Neuronal stem cell (in vitro differentiated cells): Measurements from ENCODE around the gene ZNF628.

Experiments
- DNase-seq: peaks from one replicate; pipeline ENCODE4 v3.0.0-alpha.2; 2013; ENCODE audit warnings: low spot score
- H2AFZ ChIP-seq: one replicate; pipeline ENCODE4 v1.6.1; 2013; ENCODE audit warnings: mild to moderate bottlenecking, low read length, inconsistent platforms
- H2AK5ac ChIP-seq: 2 replicates; pipeline ENCODE4 v1.6.1; 2013; ENCODE audit warnings: low read depth, mild to moderate bottlenecking, inconsistent platforms, low read length, moderate library complexity, mixed read lengths
- H2BK120ac ChIP-seq: 2 replicates; pipeline ENCODE4 v1.6.1; 2013; ENCODE audit warnings: low read depth, mild to moderate bottlenecking, inconsistent platforms, low read length, moderate library complexity, mixed read lengths
- H2BK12ac ChIP-seq: one replicate; pipeline ENCODE4 v1.6.1; 2013; ENCODE audit warnings: low read length, inconsistent platforms
- H2BK15ac ChIP-seq: 2 replicates; pipeline ENCODE4 v1.6.1; 2013; ENCODE audit warnings: mild to moderate bottlenecking, low read length, inconsistent platforms, mixed read lengths
- H2BK5ac ChIP-seq: one replicate; pipeline ENCODE4 v1.6.1; 2013; ENCODE audit warnings: inconsistent platforms, mild to moderate bottlenecking, low read length, moderate library complexity
- H3K14ac ChIP-seq: one replicate; pipeline ENCODE4 v1.6.1; 2013; ENCODE audit warnings: low read length, inconsistent platforms
- H3K18ac ChIP-seq: 2 replicates; pipeline ENCODE4 v1.6.1; 2013; ENCODE audit warnings: low read length, inconsistent platforms
- H3K23ac ChIP-seq: 2 replicates; pipeline ENCODE4 v1.6.1; 2013; ENCODE audit warnings: low read depth, mild to moderate bottlenecking, mixed read lengths, low read length, inconsistent platforms; ENCODE audit not compliant: poor library complexity
- H3K27ac ChIP-seq: replicated peaks from 3 replicates; pipeline ENCODE4 v1.5.1; 2013; ENCODE audit warnings: low read length, inconsistent platforms
- H3K27me3 ChIP-seq, 3 experiments: 2 replicates each; pipeline ENCODE4 v1.6.1; 2013; ENCODE audit warnings: low read length in 3 of 3, mild to moderate bottlenecking in 2 of 3, inconsistent platforms in 1 of 3, low read depth in 1 of 3, mixed read lengths in 1 of 3, moderate library complexity in 1 of 3; ENCODE audit not compliant: control insufficient read depth in 3 of 3, insufficient read depth in 3 of 3
- H3K36me3 ChIP-seq, 2 donors: replicated peaks in 1 of 2; 2 replicates each; pipeline ENCODE4 v1.6.1; 2013; ENCODE audit warnings: low read length in 2 of 2; ENCODE audit not compliant: control insufficient read depth in 2 of 2, insufficient read depth in 2 of 2
- H3K4ac ChIP-seq: 2 replicates; pipeline ENCODE4 v1.6.1; 2013; ENCODE audit warnings: inconsistent platforms, mild to moderate bottlenecking, low read length, moderate library complexity
- H3K4me1 ChIP-seq, 2 donors: 1 replicate in 1 of 2; 2 replicates in 1 of 2; pipeline ENCODE4 v1.6.1; 2013; ENCODE audit warnings: low read length in 2 of 2, low read depth in 1 of 2; ENCODE audit not compliant: control insufficient read depth in 2 of 2, insufficient read depth in 1 of 2
- H3K4me2 ChIP-seq: one replicate; pipeline ENCODE4 v1.6.1; 2013; ENCODE audit warnings: mild to moderate bottlenecking, low read length, inconsistent platforms; ENCODE audit not compliant: insufficient read depth, poor library complexity, severe bottlenecking
- H3K4me3 ChIP-seq, 2 donors: 2 replicates each; pipeline ENCODE4 v1.5.1; 2013; ENCODE audit warnings: low read length in 2 of 2, mild to moderate bottlenecking in 2 of 2, inconsistent platforms in 1 of 2, moderate library complexity in 1 of 2
- H3K79me1 ChIP-seq: one replicate; pipeline ENCODE4 v1.6.1; 2013; ENCODE audit warnings: low read depth, mild to moderate bottlenecking, inconsistent platforms, low read length, moderate library complexity
- H3K9ac ChIP-seq: one replicate; pipeline ENCODE4 v1.6.1; 2013; ENCODE audit warnings: mild to moderate bottlenecking, low read depth, low read length, inconsistent platforms; ENCODE audit not compliant: poor library complexity
- H3K9me3 ChIP-seq, 2 donors: replicated peaks in 1 of 2; 2 replicates each; pipeline versions ENCODE3 to v1.6.1; 2013; ENCODE audit warnings: low read length in 2 of 2, mild to moderate bottlenecking in 2 of 2, inconsistent platforms in 1 of 2, low read depth in 1 of 2, mixed read lengths in 1 of 2, moderate library complexity in 1 of 2; ENCODE audit not compliant: control insufficient read depth in 2 of 2, insufficient read depth in 1 of 2
- H4K8ac ChIP-seq: one replicate; pipeline ENCODE4 v1.6.1; 2013; ENCODE audit warnings: low read depth, mild to moderate bottlenecking, inconsistent platforms, low read length, moderate library complexity
- H4K91ac ChIP-seq: one replicate; pipeline ENCODE4 v1.6.1; 2013; ENCODE audit warnings: low read length, low read depth, mild to moderate bottlenecking, inconsistent platforms; ENCODE audit not compliant: poor library complexity
- WGBS, 2 donors: extraction: QIAGEN DNeasy Blood & Tissue Kit; methylation state at CpG; one replicate each; pipeline ENCODE4 v1.1.7; 2013; ENCODE audit warnings: missing lambda C conversion rate in 2 of 2, mixed read lengths in 1 of 2; ENCODE audit not compliant: insufficient read length in 2 of 2, insufficient replicate concordance in 1 of 2; ENCODE audit errors: extremely low coverage in 2 of 2; 5-methylcytosine and 5-hydroxymethylcytosine counted together

The ZNF628 gene

DNA sequence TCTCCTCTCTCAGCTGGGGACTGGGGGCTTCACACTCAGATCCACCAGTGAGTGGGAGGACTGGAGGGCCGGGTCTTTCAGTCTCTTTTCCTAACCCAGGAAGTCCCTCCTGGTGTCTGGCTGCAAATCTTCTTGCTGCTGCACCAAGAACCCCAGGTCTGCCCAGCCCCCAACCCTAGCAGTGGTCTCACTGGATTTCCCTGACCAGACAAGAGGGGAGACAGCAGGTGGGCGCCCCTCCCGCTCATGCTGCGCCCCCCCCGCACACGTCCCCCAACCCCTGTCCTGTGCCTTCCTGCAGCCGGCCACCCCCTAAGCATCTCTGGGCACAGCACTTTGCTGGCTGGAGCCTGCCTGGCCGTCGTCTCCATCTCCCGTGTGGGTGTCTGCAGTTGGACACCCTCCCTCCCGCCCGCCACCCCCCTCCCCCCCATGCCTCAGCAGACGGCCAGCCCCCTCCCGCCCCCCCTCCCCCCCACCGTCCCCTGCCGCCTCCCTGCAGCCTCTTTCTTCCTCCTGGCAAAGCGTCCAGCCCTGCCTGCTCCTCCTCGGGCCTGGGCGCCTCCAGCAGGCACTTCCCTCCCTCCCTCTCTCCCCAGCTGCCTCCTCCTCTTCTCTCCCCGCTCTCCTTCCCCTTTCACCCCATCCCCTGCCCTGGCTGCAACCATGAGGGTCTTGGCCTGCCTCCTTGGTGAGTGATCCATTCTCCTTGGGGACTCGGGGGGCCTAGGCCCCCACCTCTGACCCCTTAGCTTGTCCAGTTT, 11.7 kb downstream of the ZNF628 start, which contains the start of gene SSC5D:
Gene SSC5D (plus strand): TSS at position 513 of the 764 bp plus-strand sequence. CDS start 154 bp downstream, at position 667.
- peaks cover 12% of the 10 kb centered on the region for H3K79me1 ChIP-seq
- H2AK5ac ChIP-seq, result peak within 1 kb of the TSS; percentile 97
- H3K4ac ChIP-seq, result peak within 1 kb of the TSS; percentile 76
- no peak within 1 kb of the TSS for H2BK15ac ChIP-seq
- H3K27me3 ChIP-seq, result no peaks in the 10 kb centered on the region
- DNase-seq, result no peak
- peak within 1 kb of the TSS; percentile 73 for H3K23ac ChIP-seq
- H3K18ac ChIP-seq, result peak within 1 kb of the TSS; percentile 85
- peak within 1 kb of the TSS in 1 of 2 donors; percentile 20 for H3K4me3 ChIP-seq
- peak within 1 kb of the TSS; percentile 99 for H4K8ac ChIP-seq
- H3K4me2 ChIP-seq, result peak within 1 kb of the TSS; percentile 33
- H2BK5ac ChIP-seq, result peak within 1 kb of the TSS; percentile 39
- WGBS, 2 donors, result no CpG with 5 or more reads among the region's 21 CpGs
- H2BK12ac ChIP-seq, result peak within 1 kb of the TSS; percentile 73
- peaks cover 36 to 50% of the 10 kb centered on the region in 2 donors for H3K4me1 ChIP-seq
- H2AFZ ChIP-seq, result peak within 1 kb of the TSS; percentile 39
- peak within 1 kb of the TSS; percentile 4 for H3K27ac ChIP-seq
- H3K14ac ChIP-seq, result peak within 1 kb of the TSS; percentile 71
- H2BK120ac ChIP-seq, result no peak within 1 kb of the TSS
- no peak within 1 kb of the TSS for H4K91ac ChIP-seq
- H3K9me3 ChIP-seq, result no peaks in the 10 kb centered on the region
- H3K9ac ChIP-seq, result peak within 1 kb of the TSS; percentile 78
- peaks cover 0 to 7% of the 10 kb centered on the region in 2 donors for H3K36me3 ChIP-seq

- H3K4me2 ChIP-seq, result peak overlapping the region; percentile 18
- no peaks in the 10 kb centered on the region for H3K27me3 ChIP-seq
- H2BK120ac ChIP-seq, result peak overlapping the region; percentile 81
- peak overlapping the region; percentile 78 for H3K9ac ChIP-seq
- peak overlapping the region; percentile 73 for H3K23ac ChIP-seq
- no CpG with 5 or more reads among the region's 36 CpGs for WGBS, 2 donors
- H2AK5ac ChIP-seq, result peak overlapping the region; percentile 97
- H3K9me3 ChIP-seq, result no peaks in the 10 kb centered on the region
- H2AFZ ChIP-seq, result peak overlapping the region; percentile 39
- DNase-seq, result no peak
- H2BK15ac ChIP-seq, result peak overlapping the region; percentile 75
- peaks cover 9% of the 10 kb centered on the region for H3K79me1 ChIP-seq
- no peaks in the 10 kb centered on the region for H3K36me3 ChIP-seq
- H2BK5ac ChIP-seq, result peak overlapping the region; percentile 39
- peak overlapping the region; percentile 76 for H3K4ac ChIP-seq
- no peak overlapping the region for H3K27ac ChIP-seq
- peak overlapping the region; percentile 73 for H2BK12ac ChIP-seq
- peak overlapping the region; percentile 71 for H3K14ac ChIP-seq
- no peak overlapping the region for H4K91ac ChIP-seq
- H4K8ac ChIP-seq, result no peak overlapping the region
- H3K4me1 ChIP-seq, result peaks cover 36 to 50% of the 10 kb centered on the region in 2 donors
- H3K18ac ChIP-seq, result peak overlapping the region; percentile 85
- no peak overlapping the region for H3K4me3 ChIP-seq
Measured at GRCh38 chr19:55488986-55489710, 12.7 kb downstream of the ZNF628 start.

DNA sequence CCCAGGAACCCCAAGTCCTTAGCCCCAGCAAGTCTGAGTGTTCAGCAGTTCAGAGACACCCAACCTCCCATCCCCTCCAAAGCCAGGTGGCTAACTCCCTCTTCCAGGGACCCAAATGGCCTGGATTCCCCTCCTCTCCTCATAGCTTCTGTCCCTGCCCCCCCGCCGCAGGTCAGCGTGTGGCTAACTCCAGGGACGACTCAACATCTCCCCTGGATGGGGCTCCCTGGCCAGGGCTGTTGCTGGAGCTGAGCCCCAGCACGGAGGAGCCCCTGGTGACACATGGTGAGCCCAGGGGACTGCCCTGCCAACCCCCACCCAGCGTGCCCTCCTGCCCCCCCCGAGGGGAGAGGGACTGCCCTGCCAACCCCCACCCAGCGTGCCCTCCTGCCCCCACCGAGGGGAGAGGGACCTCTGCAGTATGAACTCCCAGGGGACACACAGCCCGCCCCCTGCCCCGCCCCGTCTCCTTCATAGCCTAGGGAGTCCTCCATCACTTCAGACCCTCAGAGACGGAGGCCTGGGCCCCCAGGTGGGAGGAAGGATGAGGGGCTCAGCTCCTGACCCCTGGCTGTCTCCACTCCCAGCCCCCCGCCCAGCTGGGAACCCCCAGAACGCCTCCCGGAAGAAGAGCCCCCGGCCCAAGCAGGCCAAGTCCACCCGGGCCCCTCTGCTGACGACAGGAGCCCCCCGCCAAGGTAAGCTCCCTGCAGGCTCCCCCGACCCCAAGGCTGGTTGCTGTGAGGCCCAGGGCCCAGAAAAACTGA, 13.5 kb downstream of the ZNF628 start:
- Histone ChIP-seq H3K4ac (peak overlapping the region; percentile 69), H3K9ac (peak overlapping the region; percentile 78), H3K9me3 (no peaks in the 10 kb centered on the region), H3K79me1 (peaks cover 8% of the 10 kb centered on the region), H2BK12ac (no peak overlapping the region), H3K14ac (no peak overlapping the region), H3K23ac (peak overlapping the region; percentile 73), H2BK120ac (peak overlapping the region; percentile 81), H3K4me1 (peaks cover 33 to 48% of the 10 kb centered on the region in 2 donors), H3K18ac (peak overlapping the region; percentile 85), H2AK5ac (peak overlapping the region; percentile 97), H3K36me3 (no peaks in the 10 kb centered on the region), H3K4me3 (no peak overlapping the region), H4K91ac (no peak overlapping the region), H3K27ac (no peak overlapping the region), H2AFZ (no peak overlapping the region), H2BK15ac (peak overlapping the region; percentile 75), H2BK5ac (peak overlapping the region; percentile 39), H4K8ac (no peak overlapping the region), H3K27me3 (no peaks in the 10 kb centered on the region), H3K4me2 (no peak overlapping the region)
- DNase-seq, result no peak
- WGBS, 2 donors, result no CpG with 5 or more reads among the region's 21 CpGs
